Keratinocyte (primary cell): ENCODE data around the gene ID3.

ENCODE experiments used
- EZH2 ChIP-seq: IDR thresholded peaks from one replicate; pipeline ENCODE4 v1.6.1; 2012; ENCODE audit warnings: inconsistent platforms, mild to moderate bottlenecking, low read length, moderate library complexity
- TF ChIP-seq, protein P1 (sequence below), 3 experiments: IDR thresholded peaks in 1 of 3; conservative IDR thresholded peaks in 1 of 3; optimal IDR thresholded peaks in 1 of 3; 2 replicates in 2 of 3; 3 replicates in 1 of 3; pipeline versions ENCODE3 to v1.5.1; 2011; ENCODE audit warnings: low read length in 3 of 3, mild to moderate bottlenecking in 3 of 3, moderate library complexity in 2 of 3, control low read depth in 1 of 3, inconsistent platforms in 1 of 3; ENCODE audit not compliant: insufficient read depth in 2 of 3; ENCODE audit errors: extremely low read depth in 1 of 3

DNA sequence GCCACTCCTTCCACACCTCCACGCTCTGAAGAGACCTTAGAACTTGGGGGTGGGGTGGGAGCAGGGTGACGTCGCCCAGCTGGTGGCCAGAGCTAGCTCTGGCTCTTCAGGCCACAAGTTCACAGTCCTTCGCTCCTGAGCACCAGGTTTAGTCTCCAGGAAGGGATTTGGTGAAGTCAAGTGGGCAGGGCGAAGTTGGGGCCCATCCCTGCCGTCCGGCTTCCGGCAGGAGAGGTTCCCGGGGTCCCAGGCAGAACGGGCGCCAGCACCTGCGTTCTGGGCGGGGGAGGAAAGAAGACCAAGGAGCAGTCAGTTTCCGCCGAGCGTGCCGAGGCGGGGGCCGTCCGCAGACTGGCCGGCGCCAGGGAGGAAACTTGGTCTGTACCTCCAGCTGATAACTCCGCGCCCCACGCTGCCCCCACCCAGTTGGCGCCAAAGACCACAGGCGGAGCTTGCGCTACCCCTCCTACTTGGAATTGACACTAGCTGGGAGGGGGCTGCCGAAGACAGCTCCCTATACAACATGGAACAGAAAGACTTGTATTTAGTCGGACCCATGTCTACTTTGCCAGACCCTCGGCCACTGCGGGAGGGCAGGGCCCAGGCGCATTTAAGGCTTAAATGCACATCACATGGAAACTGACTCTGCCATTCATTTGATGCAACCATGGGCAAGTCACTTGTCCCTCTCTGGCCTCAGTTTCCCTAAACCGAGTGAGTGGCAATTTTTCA, 995 bp downstream of the ID3 start:
- TF ChIP-seq, protein P1, sequence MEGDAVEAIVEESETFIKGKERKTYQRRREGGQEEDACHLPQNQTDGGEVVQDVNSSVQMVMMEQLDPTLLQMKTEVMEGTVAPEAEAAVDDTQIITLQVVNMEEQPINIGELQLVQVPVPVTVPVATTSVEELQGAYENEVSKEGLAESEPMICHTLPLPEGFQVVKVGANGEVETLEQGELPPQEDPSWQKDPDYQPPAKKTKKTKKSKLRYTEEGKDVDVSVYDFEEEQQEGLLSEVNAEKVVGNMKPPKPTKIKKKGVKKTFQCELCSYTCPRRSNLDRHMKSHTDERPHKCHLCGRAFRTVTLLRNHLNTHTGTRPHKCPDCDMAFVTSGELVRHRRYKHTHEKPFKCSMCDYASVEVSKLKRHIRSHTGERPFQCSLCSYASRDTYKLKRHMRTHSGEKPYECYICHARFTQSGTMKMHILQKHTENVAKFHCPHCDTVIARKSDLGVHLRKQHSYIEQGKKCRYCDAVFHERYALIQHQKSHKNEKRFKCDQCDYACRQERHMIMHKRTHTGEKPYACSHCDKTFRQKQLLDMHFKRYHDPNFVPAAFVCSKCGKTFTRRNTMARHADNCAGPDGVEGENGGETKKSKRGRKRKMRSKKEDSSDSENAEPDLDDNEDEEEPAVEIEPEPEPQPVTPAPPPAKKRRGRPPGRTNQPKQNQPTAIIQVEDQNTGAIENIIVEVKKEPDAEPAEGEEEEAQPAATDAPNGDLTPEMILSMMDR (optimal IDR thresholded peaks at IDR 0.05 in 1 of 3, IDR thresholded peaks at IDR 0.05 in 1 of 3, conservative IDR thresholded peaks at IDR 0.05 in 1 of 3; ENCODE audit: extremely low read depth in 1 of 3, insufficient read depth in 2 of 3, low read length in 3 of 3): no peak
- TF ChIP-seq EZH2: no peak
